Effector memory CD4-positive, alpha-beta T cell (primary cell): ENCODE results near the gene BSND.
"Not testable (repeated sequence)": the region's sequence is repeated elsewhere in the genome, so short reads cannot be mapped to it uniquely, and the experiment has no call there.

Source experiments
- DNase-seq, 3 donors: peaks; one replicate each; pipeline ENCODE4 v3.0.0-alpha.2; 2020
- H3K27ac ChIP-seq: 2 replicates; pipeline ENCODE4 v1.7.0; 2013; ENCODE audit warnings: mild to moderate bottlenecking, low read length, moderate library complexity; ENCODE audit not compliant: insufficient read depth, poor library complexity, severe bottlenecking
- H3K27me3 ChIP-seq: replicated peaks from 2 replicates; pipeline ENCODE4 v1.7.0; 2013; ENCODE audit warnings: mild to moderate bottlenecking, low read length; ENCODE audit not compliant: insufficient read depth, control insufficient read depth, poor library complexity, severe bottlenecking
- H3K36me3 ChIP-seq: 2 replicates; pipeline ENCODE4 v1.7.0; 2013; ENCODE audit warnings: mild to moderate bottlenecking, low read length, moderate library complexity; ENCODE audit not compliant: control insufficient read depth, insufficient read depth
- H3K4me1 ChIP-seq: 2 replicates; pipeline ENCODE4 v1.7.0; 2013; ENCODE audit warnings: low read length, mild to moderate bottlenecking; ENCODE audit not compliant: control insufficient read depth, insufficient read depth, poor library complexity, severe bottlenecking
- H3K4me3 ChIP-seq: 2 replicates; pipeline ENCODE4 v1.7.0; 2013; ENCODE audit warnings: low read length, low read depth, mild to moderate bottlenecking; ENCODE audit not compliant: insufficient read depth, poor library complexity, severe bottlenecking
- H3K9me3 ChIP-seq: 2 replicates; pipeline ENCODE4 v1.7.0; 2013; ENCODE audit warnings: mild to moderate bottlenecking, low read length, moderate library complexity; ENCODE audit not compliant: control insufficient read depth

Gene BSND

DNA sequence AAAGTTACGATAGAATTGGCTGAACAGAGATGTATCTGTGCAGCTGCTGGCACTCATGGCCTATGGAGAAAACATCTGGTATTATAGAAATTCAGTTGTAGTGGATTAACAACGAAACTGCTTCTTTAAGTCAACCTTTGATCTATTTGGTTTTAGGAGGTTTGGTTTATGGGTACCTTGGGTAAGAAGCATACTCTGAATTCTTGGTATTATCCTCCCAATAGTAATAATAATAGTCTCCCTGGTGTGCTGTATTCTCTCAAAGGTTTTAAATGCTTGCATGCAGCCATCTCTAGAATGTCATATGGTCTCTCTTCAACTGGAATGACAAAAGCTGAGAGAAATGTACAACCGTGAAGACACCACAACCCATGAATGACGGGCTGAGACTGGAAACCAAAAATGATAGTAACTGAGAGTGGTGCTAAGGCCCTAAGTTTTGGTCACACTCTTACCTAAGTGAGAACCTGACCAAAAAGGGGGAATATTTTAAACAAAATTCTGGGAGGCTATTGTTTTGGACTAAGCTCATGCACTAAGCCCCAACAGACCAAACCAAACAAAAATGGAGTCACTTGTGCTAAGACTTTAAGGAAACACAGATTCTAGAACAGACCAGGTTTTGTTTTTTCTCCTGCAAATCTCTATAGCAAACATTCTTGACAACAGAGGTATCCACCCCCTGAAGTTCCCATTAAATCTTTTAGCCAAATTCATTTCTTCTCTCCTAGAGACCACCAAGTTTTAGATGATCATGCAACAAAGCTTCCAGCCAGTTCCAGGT lies 35.9 kb upstream of the BSND start:
- Histone ChIP-seq H3K27me3 (no peaks in the 10 kb centered on the region), H3K4me1 (no peaks in the 10 kb centered on the region), H3K4me3 (no peak overlapping the region), H3K36me3 (no peaks in the 10 kb centered on the region), H3K27ac (no peak overlapping the region), H3K9me3 (no peaks in the 10 kb centered on the region)
- no peak for DNase-seq

DNA sequence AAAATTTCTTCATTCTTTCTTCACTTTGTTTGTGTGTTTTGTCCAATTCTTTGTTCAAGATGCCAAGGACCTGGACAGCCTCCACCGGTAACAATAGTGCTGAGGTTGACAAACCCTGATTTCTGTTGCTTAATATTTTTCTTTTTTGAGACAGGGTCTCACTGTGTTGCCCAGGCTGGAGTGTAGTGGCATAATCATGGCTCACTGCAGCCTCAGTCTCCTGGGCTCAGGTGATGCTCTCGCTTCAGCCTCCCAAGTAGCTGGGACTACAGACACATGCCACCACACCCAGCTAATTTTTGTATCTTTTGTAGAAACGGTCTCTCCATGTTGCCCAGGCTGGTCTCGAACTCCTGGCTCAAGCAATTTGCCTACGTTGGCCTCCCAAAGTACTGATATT lies 34.9 kb upstream of the BSND start:
- H3K27ac ChIP-seq, H3K9me3 ChIP-seq, H3K4me3 ChIP-seq, H3K27me3 ChIP-seq, H3K4me1 ChIP-seq, DNase-seq, H3K36me3 ChIP-seq: not testable (repeated sequence)

DNA sequence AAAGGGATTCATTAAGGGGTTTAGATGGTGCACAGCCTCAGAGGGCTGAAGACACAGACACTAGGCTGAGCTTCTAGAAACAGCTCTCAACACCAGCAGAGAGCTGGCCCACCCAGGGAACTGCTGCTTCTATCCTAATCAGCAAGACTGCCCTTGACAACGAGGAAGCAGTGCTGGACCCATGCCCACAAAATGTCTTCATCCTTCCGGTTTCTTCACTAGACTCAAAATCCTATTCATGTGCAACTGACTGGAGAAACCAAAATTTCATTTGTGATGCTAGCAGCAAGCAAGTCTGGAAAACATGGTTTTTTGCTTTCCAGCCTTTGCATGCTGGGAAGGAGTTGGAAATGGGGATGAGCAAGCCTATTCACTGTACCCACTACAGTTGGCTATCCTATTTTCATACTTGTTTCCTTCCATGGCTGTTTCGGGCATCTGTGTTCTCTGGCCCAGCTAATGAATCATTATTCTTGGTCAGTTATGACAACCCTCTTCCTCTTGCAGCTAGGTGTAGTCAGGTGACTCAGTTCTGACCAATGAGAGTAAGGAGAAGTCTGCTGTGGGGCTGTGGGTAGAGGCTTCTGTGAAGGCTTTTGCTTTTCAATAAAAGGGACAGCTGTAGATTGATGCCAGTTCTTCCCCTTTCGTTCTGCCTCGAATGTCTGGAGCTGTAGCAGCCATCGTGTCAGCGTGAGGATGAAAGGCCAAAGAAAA lies 33.0 kb upstream of the BSND start:
- H3K36me3 ChIP-seq, result no peaks in the 10 kb centered on the region
- H3K4me1 ChIP-seq, result no peaks in the 10 kb centered on the region
- no peaks in the 10 kb centered on the region for H3K9me3 ChIP-seq
- no peak for DNase-seq
- no peaks in the 10 kb centered on the region for H3K27me3 ChIP-seq
- H3K27ac ChIP-seq, result no peak overlapping the region
- H3K4me3 ChIP-seq, result no peak overlapping the region

DNA sequence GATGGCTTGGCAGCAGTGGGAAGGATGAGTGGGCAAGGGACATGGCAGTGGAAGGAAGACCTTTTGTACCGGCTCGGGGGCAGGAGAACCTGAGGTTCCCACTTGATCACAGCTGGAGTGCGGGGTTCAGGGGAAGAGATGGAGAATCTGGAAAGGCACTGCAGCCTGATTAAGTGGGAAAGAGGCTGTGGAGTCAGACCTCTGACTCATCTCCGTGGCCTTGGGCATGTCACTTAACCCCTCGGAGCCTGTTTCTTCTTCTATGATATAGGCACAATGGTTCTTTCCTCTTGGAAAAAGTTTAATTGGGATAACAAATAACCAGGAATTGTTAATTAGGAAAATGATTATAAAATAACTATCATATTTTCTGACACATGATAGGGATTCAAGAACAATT lies 31.4 kb upstream of the BSND start:
- DNase-seq, result no peak
- Histone ChIP-seq H3K27me3 (no peaks in the 10 kb centered on the region), H3K36me3 (no peaks in the 10 kb centered on the region), H3K27ac (no peak overlapping the region), H3K4me1 (no peaks in the 10 kb centered on the region), H3K4me3 (no peak overlapping the region), H3K9me3 (no peaks in the 10 kb centered on the region)

DNA sequence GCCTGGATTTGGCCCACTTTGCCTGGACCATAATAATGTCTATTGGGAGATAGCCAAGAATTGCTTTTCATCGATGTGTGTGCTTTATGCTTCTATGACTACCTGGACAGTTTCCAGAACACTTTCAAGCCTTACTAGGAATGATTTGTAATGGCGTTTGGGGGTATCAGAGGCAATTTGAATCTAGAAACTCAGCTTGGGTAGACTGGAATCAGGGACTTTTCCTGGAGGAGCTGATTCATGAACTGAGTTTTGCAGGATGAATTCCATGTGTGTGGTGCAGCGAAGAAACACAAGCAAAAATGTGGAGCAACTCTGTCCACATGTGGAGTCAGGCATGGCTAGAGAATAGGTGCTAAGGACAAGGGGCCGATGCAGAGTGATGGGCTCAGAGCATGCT lies 30.2 kb upstream of the BSND start:
- Histone ChIP-seq H3K27me3 (no peaks in the 10 kb centered on the region), H3K4me3 (no peak overlapping the region), H3K9me3 (no peaks in the 10 kb centered on the region), H3K4me1 (no peaks in the 10 kb centered on the region), H3K27ac (no peak overlapping the region), H3K36me3 (no peaks in the 10 kb centered on the region)
- no peak for DNase-seq

DNA sequence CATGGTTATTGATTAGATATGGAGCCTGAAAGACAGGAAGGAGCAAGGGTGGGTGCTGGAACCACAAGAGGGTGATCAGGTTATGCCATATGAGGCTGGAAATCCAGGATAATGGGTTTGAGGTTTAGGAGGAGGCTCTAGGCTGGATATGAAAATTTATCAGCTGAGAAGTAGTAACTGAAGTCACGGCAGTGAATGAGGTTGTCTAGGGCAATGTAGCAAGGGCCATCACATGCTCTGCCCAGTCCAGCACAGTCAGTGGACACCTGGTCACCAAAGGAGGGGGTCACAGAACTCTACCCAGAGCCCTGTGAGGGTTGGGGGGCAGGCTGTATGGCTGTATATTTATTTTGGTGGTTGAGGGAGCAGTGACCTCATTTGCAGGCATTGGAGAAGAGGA lies 28.9 kb upstream of the BSND start:
- H3K27ac ChIP-seq, result no peak overlapping the region
- no peak for DNase-seq
- no peaks in the 10 kb centered on the region for H3K4me1 ChIP-seq
- no peaks in the 10 kb centered on the region for H3K9me3 ChIP-seq
- no peak overlapping the region for H3K4me3 ChIP-seq
- H3K27me3 ChIP-seq, result no peaks in the 10 kb centered on the region
- no peaks in the 10 kb centered on the region for H3K36me3 ChIP-seq

DNA sequence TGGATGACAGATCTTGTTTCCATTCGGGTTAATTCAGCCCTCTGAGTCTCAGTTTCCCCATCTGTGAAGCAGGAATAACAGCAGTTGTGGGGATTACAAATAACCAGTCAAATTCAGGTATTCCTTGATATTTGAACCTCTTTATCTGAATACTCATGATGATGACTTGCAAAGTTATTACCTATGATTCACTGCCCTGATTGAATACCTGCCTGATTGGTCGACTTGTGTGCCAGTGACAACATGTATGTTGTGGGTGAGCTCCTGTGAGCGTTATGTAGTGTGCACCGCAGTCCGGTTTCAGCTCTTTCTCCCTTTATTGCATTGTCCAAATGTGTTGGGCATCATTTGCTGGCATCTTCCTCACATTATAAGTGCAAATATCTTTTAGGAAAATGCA lies 27.8 kb upstream of the BSND start:
- Histone ChIP-seq H3K9me3 (no peaks in the 10 kb centered on the region), H3K27ac (no peak overlapping the region), H3K4me1 (no peaks in the 10 kb centered on the region), H3K27me3 (no peaks in the 10 kb centered on the region), H3K36me3 (no peaks in the 10 kb centered on the region), H3K4me3 (no peak overlapping the region)
- no peak for DNase-seq

DNA sequence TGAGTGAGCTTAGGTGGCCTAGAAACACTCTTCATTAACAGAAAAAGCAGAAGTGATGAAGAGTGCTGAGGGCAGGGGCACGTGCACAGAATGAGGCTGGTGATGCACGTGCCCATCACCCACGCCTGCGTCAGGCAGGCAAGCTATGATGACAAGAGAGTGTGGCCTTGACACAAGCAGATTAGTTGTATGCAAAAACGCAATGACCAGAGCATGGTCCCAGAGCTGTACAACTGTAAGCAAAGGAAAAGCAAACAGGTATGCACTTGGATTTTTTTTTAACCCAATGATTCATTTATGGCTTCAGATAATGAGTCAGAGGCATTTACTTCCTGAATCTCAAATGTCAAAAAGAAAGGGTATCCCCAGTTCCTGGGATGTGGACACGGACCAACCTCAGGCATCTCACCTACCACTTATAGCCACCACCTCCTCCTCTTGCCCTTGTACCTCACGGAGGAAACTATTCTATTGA lies 27.4 kb upstream of the BSND start:
- no peaks in the 10 kb centered on the region for H3K27me3 ChIP-seq
- no peaks in the 10 kb centered on the region for H3K4me1 ChIP-seq
- H3K27ac ChIP-seq, result no peak overlapping the region
- H3K36me3 ChIP-seq, result no peaks in the 10 kb centered on the region
- no peak for DNase-seq
- H3K9me3 ChIP-seq, result no peaks in the 10 kb centered on the region
- no peak overlapping the region for H3K4me3 ChIP-seq

DNA sequence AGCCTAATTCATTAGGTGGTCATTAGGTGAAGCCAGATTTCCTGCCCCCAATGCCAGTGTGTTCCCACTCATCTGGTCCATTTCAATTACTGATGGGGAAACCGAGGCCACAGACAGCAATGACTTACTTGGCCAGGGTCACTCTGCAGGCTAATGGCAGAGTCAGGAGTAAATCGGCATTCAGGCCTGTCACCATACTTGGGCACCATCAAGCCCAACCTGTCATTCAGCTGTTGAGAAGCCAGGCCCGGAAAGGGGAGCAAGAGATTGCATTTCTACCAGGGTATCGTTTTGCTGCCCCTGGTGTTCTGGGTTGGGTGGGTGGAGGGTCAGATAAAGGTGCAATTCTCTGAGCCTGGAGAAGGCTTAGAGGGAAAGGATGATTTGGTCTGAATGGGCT lies 26.3 kb upstream of the BSND start:
- no peak for DNase-seq

DNA sequence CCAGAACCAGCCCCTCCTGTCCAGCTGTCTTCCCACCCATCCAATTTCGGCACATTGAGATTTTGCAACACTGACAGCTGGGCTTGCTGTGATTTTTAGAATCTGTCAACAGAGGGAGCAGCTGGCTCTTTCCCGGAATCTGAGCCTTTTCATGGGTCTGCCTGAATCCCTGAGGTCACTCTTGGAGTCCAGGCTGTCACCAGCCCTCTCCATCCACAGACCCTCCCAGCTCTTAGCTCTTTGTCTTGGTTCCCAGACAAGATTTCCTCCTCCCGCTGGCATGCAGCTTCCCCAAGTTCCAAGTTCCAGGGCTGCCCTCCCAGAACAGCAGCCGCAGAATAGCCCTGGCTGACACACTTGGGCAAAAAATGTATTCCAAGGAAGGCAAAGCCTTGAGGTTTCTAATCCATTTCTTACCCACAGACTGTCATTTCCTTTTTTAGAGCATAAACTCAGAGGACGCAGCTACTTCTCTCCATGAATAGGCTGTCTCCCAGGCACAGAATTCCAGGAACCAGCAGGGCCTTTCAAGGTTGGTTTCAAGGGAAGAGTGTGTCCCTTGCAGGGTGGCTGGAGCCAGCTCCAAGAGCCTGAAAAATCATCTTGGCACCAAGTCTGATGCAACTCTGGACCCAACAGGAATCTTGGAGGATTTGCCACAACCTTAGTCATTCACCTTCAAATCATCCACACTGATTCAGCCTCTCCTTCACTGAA lies 25.4 kb upstream of the BSND start:
- no peaks in the 10 kb centered on the region for H3K4me1 ChIP-seq
- no peak overlapping the region for H3K27ac ChIP-seq
- DNase-seq, result no peak
- no peaks in the 10 kb centered on the region for H3K27me3 ChIP-seq
- no peaks in the 10 kb centered on the region for H3K36me3 ChIP-seq
- no peaks in the 10 kb centered on the region for H3K9me3 ChIP-seq
- H3K4me3 ChIP-seq, result no peak overlapping the region

More for the DNA sequence above, 26.3 kb upstream of the BSND start:
- H3K9me3 ChIP-seq, result no peaks in the 10 kb centered on the region
- H3K4me1 ChIP-seq, result no peaks in the 10 kb centered on the region
- H3K27me3 ChIP-seq, result no peaks in the 10 kb centered on the region
- H3K27ac ChIP-seq, result no peak overlapping the region
- H3K36me3 ChIP-seq, result no peaks in the 10 kb centered on the region
- no peak overlapping the region for H3K4me3 ChIP-seq
